ENCODE results near the gene GFPT2. TPM values are rescaled to one million over a fixed set of nuclear protein-coding genes. Genes with fewer than 3 reads are reported as not detected.

The GFPT2 gene
- total and polyA plus RNA-seq, 9 of the 15 experiments (the other 6 are each of a cell fraction or from before 2014, with no cell fraction given): 0.07 to 0.14 (median 0.08) TPM; not detected in 6

DNA sequence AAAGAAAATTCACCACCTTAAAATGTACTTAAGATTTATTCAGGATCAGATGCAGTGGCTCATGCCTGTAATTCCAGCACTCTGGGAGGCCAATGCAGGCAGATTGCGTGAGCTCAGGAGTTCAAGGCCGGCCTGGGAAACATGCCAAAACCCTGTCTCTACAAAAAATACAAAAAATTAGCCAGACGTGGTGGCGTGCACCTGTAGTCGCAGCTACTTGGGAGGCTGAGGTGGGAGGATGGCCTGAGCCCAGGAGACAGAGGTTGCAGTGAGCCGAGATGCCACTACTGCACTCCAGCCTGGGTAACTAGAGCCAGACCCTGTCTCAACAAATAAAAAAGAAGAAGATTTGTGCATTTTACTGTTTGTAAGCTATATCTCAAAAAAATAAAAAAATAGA is 34.7 kb upstream of the GFPT2 start (continued):
- TF ChIP-seq, protein P1, sequence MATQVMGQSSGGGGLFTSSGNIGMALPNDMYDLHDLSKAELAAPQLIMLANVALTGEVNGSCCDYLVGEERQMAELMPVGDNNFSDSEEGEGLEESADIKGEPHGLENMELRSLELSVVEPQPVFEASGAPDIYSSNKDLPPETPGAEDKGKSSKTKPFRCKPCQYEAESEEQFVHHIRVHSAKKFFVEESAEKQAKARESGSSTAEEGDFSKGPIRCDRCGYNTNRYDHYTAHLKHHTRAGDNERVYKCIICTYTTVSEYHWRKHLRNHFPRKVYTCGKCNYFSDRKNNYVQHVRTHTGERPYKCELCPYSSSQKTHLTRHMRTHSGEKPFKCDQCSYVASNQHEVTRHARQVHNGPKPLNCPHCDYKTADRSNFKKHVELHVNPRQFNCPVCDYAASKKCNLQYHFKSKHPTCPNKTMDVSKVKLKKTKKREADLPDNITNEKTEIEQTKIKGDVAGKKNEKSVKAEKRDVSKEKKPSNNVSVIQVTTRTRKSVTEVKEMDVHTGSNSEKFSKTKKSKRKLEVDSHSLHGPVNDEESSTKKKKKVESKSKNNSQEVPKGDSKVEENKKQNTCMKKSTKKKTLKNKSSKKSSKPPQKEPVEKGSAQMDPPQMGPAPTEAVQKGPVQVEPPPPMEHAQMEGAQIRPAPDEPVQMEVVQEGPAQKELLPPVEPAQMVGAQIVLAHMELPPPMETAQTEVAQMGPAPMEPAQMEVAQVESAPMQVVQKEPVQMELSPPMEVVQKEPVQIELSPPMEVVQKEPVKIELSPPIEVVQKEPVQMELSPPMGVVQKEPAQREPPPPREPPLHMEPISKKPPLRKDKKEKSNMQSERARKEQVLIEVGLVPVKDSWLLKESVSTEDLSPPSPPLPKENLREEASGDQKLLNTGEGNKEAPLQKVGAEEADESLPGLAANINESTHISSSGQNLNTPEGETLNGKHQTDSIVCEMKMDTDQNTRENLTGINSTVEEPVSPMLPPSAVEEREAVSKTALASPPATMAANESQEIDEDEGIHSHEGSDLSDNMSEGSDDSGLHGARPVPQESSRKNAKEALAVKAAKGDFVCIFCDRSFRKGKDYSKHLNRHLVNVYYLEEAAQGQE (IDR thresholded peaks at IDR 0.05; ENCODE audit: borderline replicate concordance): no peak
- TF ChIP-seq, protein P1 (CRISPR knock-in tag; IDR thresholded peaks at IDR 0.05; ENCODE audit: low read depth): no peak
- TF ChIP-seq PHB (CRISPR knock-in tag; IDR thresholded peaks at IDR 0.05): no peak
- TF ChIP-seq YBX1 (IDR thresholded peaks at IDR 0.05): no peak
- no peak for TF ChIP-seq ZNF146 (CRISPR knock-in tag; IDR thresholded peaks at IDR 0.05; ENCODE audit: unreplicated experiment)
- TF ChIP-seq, protein P2, sequence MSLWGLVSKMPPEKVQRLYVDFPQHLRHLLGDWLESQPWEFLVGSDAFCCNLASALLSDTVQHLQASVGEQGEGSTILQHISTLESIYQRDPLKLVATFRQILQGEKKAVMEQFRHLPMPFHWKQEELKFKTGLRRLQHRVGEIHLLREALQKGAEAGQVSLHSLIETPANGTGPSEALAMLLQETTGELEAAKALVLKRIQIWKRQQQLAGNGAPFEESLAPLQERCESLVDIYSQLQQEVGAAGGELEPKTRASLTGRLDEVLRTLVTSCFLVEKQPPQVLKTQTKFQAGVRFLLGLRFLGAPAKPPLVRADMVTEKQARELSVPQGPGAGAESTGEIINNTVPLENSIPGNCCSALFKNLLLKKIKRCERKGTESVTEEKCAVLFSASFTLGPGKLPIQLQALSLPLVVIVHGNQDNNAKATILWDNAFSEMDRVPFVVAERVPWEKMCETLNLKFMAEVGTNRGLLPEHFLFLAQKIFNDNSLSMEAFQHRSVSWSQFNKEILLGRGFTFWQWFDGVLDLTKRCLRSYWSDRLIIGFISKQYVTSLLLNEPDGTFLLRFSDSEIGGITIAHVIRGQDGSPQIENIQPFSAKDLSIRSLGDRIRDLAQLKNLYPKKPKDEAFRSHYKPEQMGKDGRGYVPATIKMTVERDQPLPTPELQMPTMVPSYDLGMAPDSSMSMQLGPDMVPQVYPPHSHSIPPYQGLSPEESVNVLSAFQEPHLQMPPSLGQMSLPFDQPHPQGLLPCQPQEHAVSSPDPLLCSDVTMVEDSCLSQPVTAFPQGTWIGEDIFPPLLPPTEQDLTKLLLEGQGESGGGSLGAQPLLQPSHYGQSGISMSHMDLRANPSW (CRISPR knock-in tag; IDR thresholded peaks at IDR 0.05): no peak
- no peak for TF ChIP-seq ZNF699 (CRISPR knock-in tag; IDR thresholded peaks at IDR 0.05; ENCODE audit: insufficient replicate concordance)
- no peak for TF ChIP-seq ZEB2 (IDR thresholded peaks at IDR 0.05)
- no peak for TF ChIP-seq PHTF2 (CRISPR knock-in tag; IDR thresholded peaks at IDR 0.05)
- no peak for TF ChIP-seq TAF7 (tag; IDR thresholded peaks at IDR 0.05)

All from K562 (cell line).